ENCODE measurements around the gene TBX18.

- no peak for TF ChIP-seq TCF7L2 (IDR thresholded peaks at IDR 0.05; ENCODE audit: borderline replicate concordance, low read depth, low read length)
- TF ChIP-seq REST (tag by site-specific recombination; IDR thresholded peaks at IDR 0.05) = no peak
- no peak for TF ChIP-seq CTCF (tag by site-specific recombination; IDR thresholded peaks at IDR 0.05)
- TF ChIP-seq ZNF560 (tag by site-specific recombination; IDR thresholded peaks at IDR 0.05; ENCODE audit: borderline replicate concordance) = no peak
- TF ChIP-seq ZNF398 (tag by site-specific recombination; IDR thresholded peaks at IDR 0.05) = no peak
- no peak for TF ChIP-seq ZNF670 (tag by site-specific recombination; IDR thresholded peaks at IDR 0.05; ENCODE audit: low read depth)
- no peak for TF ChIP-seq GLIS1 (tag by site-specific recombination; IDR thresholded peaks at IDR 0.05)
- TF ChIP-seq ZBTB26 (tag by site-specific recombination; optimal IDR thresholded peaks at IDR 0.05) = no peak
- no peak for TF ChIP-seq ZNF701 (tag by site-specific recombination; IDR thresholded peaks at IDR 0.05)
- no peak for TF ChIP-seq ZNF148 (tag by site-specific recombination; IDR thresholded peaks at IDR 0.05; ENCODE audit: borderline replicate concordance)
- TF ChIP-seq PRDM10 (tag by site-specific recombination; IDR thresholded peaks at IDR 0.05) = no peak
- TF ChIP-seq SP2 (tag by site-specific recombination; IDR thresholded peaks at IDR 0.05) = no peak
- no peak for TF ChIP-seq ZFP3 (tag by site-specific recombination; IDR thresholded peaks at IDR 0.05; ENCODE audit: low read depth)
Observed at GRCh38 chr6:84740385-84740784, 24.0 kb downstream of the TBX18 start.
